B cell (primary cell): ENCODE data around the gene CEP89. TPM values are rescaled to one million over a fixed set of nuclear protein-coding genes. Genes with fewer than 3 reads are reported as not detected.

Experiments
- ATAC-seq: fragments of 200-7000 bp; cut with Tn5 transposase; one replicate; pipeline ENCODE4 v1.10.0; 2021; ENCODE audit warnings: low read depth, mild to moderate bottlenecking, moderate number of reproducible peaks, moderate library complexity
- CTCF ChIA-PET: fragments of 350-600 bp; sonication (Branson Sonifier 250); formaldehyde crosslinking; loops from one replicate; lab custom pipeline; 2021; ENCODE audit warnings: antibody characterized with exemption, inconsistent platforms; lab: Charles Lee
- POLR2A ChIA-PET: fragments of 350-600 bp; sonication (Branson Sonifier 250); formaldehyde crosslinking; loops from one replicate; lab custom pipeline; 2021; ENCODE audit warnings: antibody characterized with exemption; lab: Charles Lee
- DNase-seq: peaks from one replicate; pipeline ENCODE4 v3.0.0; 2013
- H2AFZ ChIP-seq: 2 replicates; pipeline ENCODE4 v1.6.1; 2012; ENCODE audit warnings: mild to moderate bottlenecking, low read depth, low read length; ENCODE audit not compliant: insufficient read depth, poor library complexity, severe bottlenecking
- H3K27ac ChIP-seq, 2 donors: 1 replicate in 1 of 2; 2 replicates in 1 of 2; pipeline ENCODE4 v1.5.1; 2012 to 2013; ENCODE audit warnings: low read length in 2 of 2, mild to moderate bottlenecking in 2 of 2, moderate library complexity in 1 of 2
- H3K27me3 ChIP-seq, 4 experiments: fragments of 200-600 bp in 1 of 4; sonication (generic) in 1 of 4; replicated peaks in 1 of 4; 1 replicate in 2 of 4; 2 replicates in 2 of 4; pipeline versions ENCODE4 v1.6.1 to v1.7.0; 2013 to 2016; ENCODE audit warnings: low read length in 3 of 4, mild to moderate bottlenecking in 2 of 4, mixed read lengths in 1 of 4, moderate library complexity in 1 of 4; ENCODE audit not compliant: insufficient read depth in 4 of 4, control insufficient read depth in 3 of 4; ENCODE audit errors: control extremely low read depth in 1 of 4
- H3K36me3 ChIP-seq, 2 experiments: replicated peaks in 1 of 2; 1 replicate in 1 of 2; 2 replicates in 1 of 2; pipeline versions ENCODE4 v1.6.1 to v1.7.1; 2013; ENCODE audit warnings: low read length in 1 of 2; ENCODE audit not compliant: insufficient read depth in 2 of 2, control insufficient read depth in 1 of 2; ENCODE audit errors: control extremely low read depth in 1 of 2, extremely low read depth in 1 of 2
- H3K4me1 ChIP-seq, 2 donors: fragments of 200-600 bp in 1 of 2; sonication (generic) in 1 of 2; 1 replicate in 1 of 2; 2 replicates in 1 of 2; pipeline versions ENCODE4 v1.5.1 to v1.6.1; 2013 to 2017; ENCODE audit warnings: low read length in 2 of 2; ENCODE audit not compliant: control insufficient read depth in 2 of 2, insufficient read depth in 2 of 2
- H3K4me2 ChIP-seq: replicated peaks from 2 replicates; pipeline ENCODE3; 2012; ENCODE audit warnings: mild to moderate bottlenecking, low read depth, low read length; ENCODE audit not compliant: poor library complexity, severe bottlenecking
- H3K4me3 ChIP-seq, 5 experiments: fragments of 200-600 bp in 1 of 5; sonication (generic) in 1 of 5; 1 replicate in 3 of 5; 2 replicates in 2 of 5; pipeline versions ENCODE4 v1.5.1 to v1.7.0; 2011 to 2016; ENCODE audit warnings: low read length in 4 of 5, mild to moderate bottlenecking in 4 of 5, low read depth in 2 of 5, control low read depth in 1 of 5, moderate library complexity in 1 of 5; ENCODE audit not compliant: insufficient read depth in 1 of 5; ENCODE audit errors: control extremely low read depth in 1 of 5, extremely low read depth in 1 of 5
- H3K79me2 ChIP-seq: fragments of 200-600 bp; sonication (generic); one replicate; pipeline ENCODE4 v1.6.0; 2016; ENCODE audit warnings: low read length; ENCODE audit not compliant: control insufficient read depth, insufficient read depth
- H3K9ac ChIP-seq: fragments of 200-600 bp; sonication (generic); 2 replicates; pipeline ENCODE4 v1.6.1; 2017; ENCODE audit warnings: mild to moderate bottlenecking, low read length, moderate library complexity
- H3K9me3 ChIP-seq, 3 donors: one replicate each; pipeline versions ENCODE4 v1.6.1 to v1.7.1; 2013; ENCODE audit warnings: low read length in 2 of 3; ENCODE audit not compliant: control insufficient read depth in 2 of 3, insufficient read depth in 1 of 3; ENCODE audit errors: control extremely low read depth in 1 of 3
- H4K20me1 ChIP-seq: 2 replicates; pipeline ENCODE4 v1.6.0; 2012; ENCODE audit warnings: mild to moderate bottlenecking, low read length; ENCODE audit not compliant: insufficient read depth, control insufficient read depth, poor library complexity, severe bottlenecking
- H3K27ac Mint-ChIP-seq: one replicate; pipeline ENCODE4 v1.8.0; 2021; ENCODE audit warnings: mixed read lengths
- H3K27me3 Mint-ChIP-seq: one replicate; pipeline ENCODE4 v1.8.0; 2021; ENCODE audit warnings: mixed read lengths
- H3K4me1 Mint-ChIP-seq: one replicate; pipeline ENCODE4 v1.8.0; 2021; ENCODE audit warnings: mixed read lengths
- H3K4me3 Mint-ChIP-seq: one replicate; pipeline ENCODE4 v1.8.0; 2021; ENCODE audit warnings: mixed read lengths
- H3K9me3 Mint-ChIP-seq: one replicate; pipeline ENCODE4 v1.8.0; 2022; ENCODE audit warnings: mixed read lengths; ENCODE audit not compliant: insufficient read depth
- EZH2 ChIP-seq: IDR thresholded peaks from 2 replicates; pipeline ENCODE4 v1.6.1; 2012; ENCODE audit warnings: borderline replicate concordance, low read depth, mild to moderate bottlenecking, moderate library complexity, low read length; ENCODE audit not compliant: insufficient read depth, poor library complexity, severe bottlenecking
- WGBS: methylation state at CpG from one replicate; pipeline ENCODE4 v1.1.5; 2013; ENCODE audit warnings: missing lambda C conversion rate; ENCODE audit not compliant: insufficient coverage; 5-methylcytosine and 5-hydroxymethylcytosine counted together
- intact Hi-C: fragments of 100-400 bp; cut with micrococcal nuclease; formaldehyde crosslinking; loops from one replicate; pipeline ENCODE4 v1.10.0; 2022
- polyA plus RNA-seq: library from polyadenylated mRNA; depleted of rRNA; stranded (reverse); fragments of >200 nt; gene quantifications from 2 replicates; pipeline ENCODE4 v1.2.3, GENCODE V29; 2012
- total RNA-seq, 2 donors: library from RNA; stranded (reverse); fragments of 120-200 nt in 1 of 2; gene quantifications; 1 replicate in 1 of 2; 2 replicates in 1 of 2; pipeline versions ENCODE4 v1.2.3 to v1.2.4, GENCODE V29; 2013 to 2022
- TF ChIP-seq, protein P1 (sequence below): fragments of 200-600 bp; IDR thresholded peaks from one replicate; pipeline ENCODE4 v1.8.0; 2022; ENCODE audit warnings: antibody characterized with exemption, mild to moderate bottlenecking

Gene CEP89
- total and polyA plus RNA-seq, 2 donors (not counting 1 experiment from before 2014, with no cell fraction given): 10.2 to 38.6 TPM

DNA sequence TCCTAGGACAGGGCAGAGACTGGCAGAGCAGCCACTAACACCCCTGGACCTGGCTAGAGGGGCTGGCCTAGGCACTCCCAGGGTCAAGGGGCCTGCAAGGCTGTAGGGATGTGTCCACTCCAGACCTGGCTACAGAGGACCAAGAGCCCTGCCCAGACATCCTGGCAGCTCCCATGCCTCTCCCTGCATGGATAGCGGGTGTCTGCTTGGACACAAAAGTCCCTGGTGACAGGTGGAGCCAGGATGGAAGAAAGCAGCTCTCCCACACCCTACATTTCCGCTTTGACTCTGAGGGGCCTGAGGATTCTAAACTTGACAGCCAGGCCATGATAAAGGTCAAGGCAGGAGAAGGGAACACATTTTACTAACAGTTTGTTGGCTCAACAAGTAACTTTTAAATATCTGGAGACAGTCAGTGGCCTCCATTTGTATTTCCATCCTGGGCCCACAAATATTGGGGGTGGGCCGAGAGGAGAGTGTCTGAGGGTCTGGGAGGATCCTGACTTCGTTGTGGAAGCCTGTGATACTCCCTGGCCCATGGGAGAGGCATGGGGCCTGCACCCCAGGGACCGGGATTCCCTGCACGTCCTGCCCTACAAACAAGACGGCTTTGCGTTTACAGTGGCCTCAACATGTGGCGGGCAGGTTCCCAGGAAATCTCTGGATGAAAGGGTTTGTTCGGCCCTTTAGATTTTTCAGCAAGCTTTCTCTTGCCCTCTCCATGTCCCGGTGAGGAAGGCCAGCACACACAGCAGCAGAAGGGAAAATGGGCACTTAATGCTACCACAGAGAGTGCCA is 82.4 kb downstream of the CEP89 start:
- Histone ChIP-seq H4K20me1 (no peaks in the 10 kb centered on the region), H3K36me3 (peaks cover 2 to 12% of the 10 kb centered on the region in 2 experiments), H3K9ac (no peak overlapping the region), H3K4me3 (no peak overlapping the region), H3K9me3 (peaks cover 3 to 29% (median 27%) of the 10 kb centered on the region in 3 donors), H3K27me3 (no peaks in the 10 kb centered on the region), H3K4me2 (no peak overlapping the region), H2AFZ (no peak overlapping the region), H3K79me2 (no peaks in the 10 kb centered on the region), H3K4me1 (no peaks in the 10 kb centered on the region), H3K27ac (no peak overlapping the region)
- intact Hi-C loops: no loop called here
- no peak overlapping the region for H3K4me3 Mint-ChIP-seq
- no peak overlapping the region for H3K27ac Mint-ChIP-seq
- WGBS: 95% methylated on average over 10 of the region's 11 CpGs
- POLR2A ChIA-PET: no interaction called here
- ATAC-seq (no peak), DNase-seq (no peak)
- H3K27me3 Mint-ChIP-seq: no peaks in the 10 kb centered on the region
- no peak for TF ChIP-seq EZH2
- TF ChIP-seq, protein P1, sequence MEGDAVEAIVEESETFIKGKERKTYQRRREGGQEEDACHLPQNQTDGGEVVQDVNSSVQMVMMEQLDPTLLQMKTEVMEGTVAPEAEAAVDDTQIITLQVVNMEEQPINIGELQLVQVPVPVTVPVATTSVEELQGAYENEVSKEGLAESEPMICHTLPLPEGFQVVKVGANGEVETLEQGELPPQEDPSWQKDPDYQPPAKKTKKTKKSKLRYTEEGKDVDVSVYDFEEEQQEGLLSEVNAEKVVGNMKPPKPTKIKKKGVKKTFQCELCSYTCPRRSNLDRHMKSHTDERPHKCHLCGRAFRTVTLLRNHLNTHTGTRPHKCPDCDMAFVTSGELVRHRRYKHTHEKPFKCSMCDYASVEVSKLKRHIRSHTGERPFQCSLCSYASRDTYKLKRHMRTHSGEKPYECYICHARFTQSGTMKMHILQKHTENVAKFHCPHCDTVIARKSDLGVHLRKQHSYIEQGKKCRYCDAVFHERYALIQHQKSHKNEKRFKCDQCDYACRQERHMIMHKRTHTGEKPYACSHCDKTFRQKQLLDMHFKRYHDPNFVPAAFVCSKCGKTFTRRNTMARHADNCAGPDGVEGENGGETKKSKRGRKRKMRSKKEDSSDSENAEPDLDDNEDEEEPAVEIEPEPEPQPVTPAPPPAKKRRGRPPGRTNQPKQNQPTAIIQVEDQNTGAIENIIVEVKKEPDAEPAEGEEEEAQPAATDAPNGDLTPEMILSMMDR: no peak
- CTCF ChIA-PET: no interaction called here
- peaks cover 11% of the 10 kb centered on the region for H3K9me3 Mint-ChIP-seq
- H3K4me1 Mint-ChIP-seq: no peaks in the 10 kb centered on the region

DNA sequence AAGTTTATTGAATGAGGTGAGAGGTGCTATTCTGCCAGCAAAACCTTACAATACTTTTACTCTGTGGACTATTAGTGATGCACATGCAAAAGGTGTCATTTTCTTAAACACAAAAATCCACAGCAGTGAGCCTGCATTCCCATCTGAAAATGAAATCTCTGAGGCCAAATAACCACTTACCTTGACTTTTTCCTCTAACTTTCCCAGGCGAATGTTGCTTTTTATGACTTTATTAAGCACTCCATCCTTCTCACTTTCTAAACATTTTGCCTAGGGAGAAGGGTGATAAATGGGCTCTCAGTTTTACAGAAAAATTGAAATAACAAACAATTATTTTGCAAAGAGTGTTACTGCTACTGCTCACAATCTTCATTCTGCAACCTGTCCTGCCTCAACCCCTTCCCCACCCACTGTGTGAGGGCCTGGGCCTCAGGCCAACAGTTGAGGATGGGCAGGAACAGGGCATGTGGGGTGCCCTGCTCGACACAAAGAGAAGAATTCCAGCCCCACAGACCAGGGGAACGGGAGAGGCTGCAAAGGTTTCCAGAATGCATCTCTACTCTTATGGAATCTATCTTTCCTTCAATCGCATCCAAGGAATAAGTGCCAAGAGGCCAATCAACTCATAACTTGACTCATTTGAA is 84.1 kb downstream of the CEP89 start:
- peaks cover 0 to 6% of the 10 kb centered on the region in 2 experiments for H3K36me3 ChIP-seq
- peaks cover under 1 to 27% (median 16%) of the 10 kb centered on the region in 3 donors for H3K9me3 ChIP-seq
- no peak for ATAC-seq
- no peak overlapping the region for H3K9ac ChIP-seq
- H3K4me3 ChIP-seq: no peak overlapping the region
- Mint-ChIP-seq H3K27me3 (no peaks in the 10 kb centered on the region), H3K27ac (no peak overlapping the region), H3K4me1 (no peaks in the 10 kb centered on the region), H3K4me3 (no peak overlapping the region), H3K9me3 (peaks cover 3% of the 10 kb centered on the region)
- H3K4me2 ChIP-seq: no peak overlapping the region
- no peaks in the 10 kb centered on the region for H3K79me2 ChIP-seq
- no peak overlapping the region for H3K27ac ChIP-seq
- no peak overlapping the region for H2AFZ ChIP-seq
- no peaks in the 10 kb centered on the region for H3K27me3 ChIP-seq
- ChIA-PET CTCF (no interaction called here), POLR2A (no interaction called here)
- H4K20me1 ChIP-seq: no peaks in the 10 kb centered on the region
- no peak for TF ChIP-seq EZH2
- TF ChIP-seq, protein P1: no peak
- no peaks in the 10 kb centered on the region for H3K4me1 ChIP-seq
- 100% methylated on average over 2 of the region's 4 CpGs for WGBS
- intact Hi-C loops: no loop called here
- DNase-seq: no peak
